ENCODE data around the gene PEX6.

PEX6 gene

GRCh38 chr6:42996513-42996912, 17.5 kb upstream of the PEX6 start:
- TF ChIP-seq, protein P1, sequence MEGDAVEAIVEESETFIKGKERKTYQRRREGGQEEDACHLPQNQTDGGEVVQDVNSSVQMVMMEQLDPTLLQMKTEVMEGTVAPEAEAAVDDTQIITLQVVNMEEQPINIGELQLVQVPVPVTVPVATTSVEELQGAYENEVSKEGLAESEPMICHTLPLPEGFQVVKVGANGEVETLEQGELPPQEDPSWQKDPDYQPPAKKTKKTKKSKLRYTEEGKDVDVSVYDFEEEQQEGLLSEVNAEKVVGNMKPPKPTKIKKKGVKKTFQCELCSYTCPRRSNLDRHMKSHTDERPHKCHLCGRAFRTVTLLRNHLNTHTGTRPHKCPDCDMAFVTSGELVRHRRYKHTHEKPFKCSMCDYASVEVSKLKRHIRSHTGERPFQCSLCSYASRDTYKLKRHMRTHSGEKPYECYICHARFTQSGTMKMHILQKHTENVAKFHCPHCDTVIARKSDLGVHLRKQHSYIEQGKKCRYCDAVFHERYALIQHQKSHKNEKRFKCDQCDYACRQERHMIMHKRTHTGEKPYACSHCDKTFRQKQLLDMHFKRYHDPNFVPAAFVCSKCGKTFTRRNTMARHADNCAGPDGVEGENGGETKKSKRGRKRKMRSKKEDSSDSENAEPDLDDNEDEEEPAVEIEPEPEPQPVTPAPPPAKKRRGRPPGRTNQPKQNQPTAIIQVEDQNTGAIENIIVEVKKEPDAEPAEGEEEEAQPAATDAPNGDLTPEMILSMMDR (IDR thresholded peaks at IDR 0.05; ENCODE audit: insufficient read depth, missing control alignments), result no peak
- no peak for FAIRE-seq
- no peak for DNase-seq (ENCODE audit: insufficient read length, low spot score)

- DNase-seq (ENCODE audit: insufficient read length, low spot score) (no peak), FAIRE-seq (no peak)
- TF ChIP-seq, protein P1 (IDR thresholded peaks at IDR 0.05; ENCODE audit: insufficient read depth, missing control alignments), result no peak
These were observed 14.5 kb upstream of the PEX6 start for GRCh38 chr6:42993445-42993844.

- FAIRE-seq (no peak), DNase-seq (ENCODE audit: insufficient read length, low spot score) (no peak)
- TF ChIP-seq, protein P1 (IDR thresholded peaks at IDR 0.05; ENCODE audit: insufficient read depth, missing control alignments), result no peak
These were observed 10.9 kb upstream of the PEX6 start for GRCh38 chr6:42989923-42990322.

GRCh38 chr6:42988486-42989020, 9.6 kb upstream of the PEX6 start:
- FAIRE-seq, result no peak
- TF ChIP-seq, protein P1 (IDR thresholded peaks at IDR 0.05; ENCODE audit: insufficient read depth, missing control alignments), result no peak
- DNase-seq (ENCODE audit: insufficient read length, low spot score), result no peak

DNA sequence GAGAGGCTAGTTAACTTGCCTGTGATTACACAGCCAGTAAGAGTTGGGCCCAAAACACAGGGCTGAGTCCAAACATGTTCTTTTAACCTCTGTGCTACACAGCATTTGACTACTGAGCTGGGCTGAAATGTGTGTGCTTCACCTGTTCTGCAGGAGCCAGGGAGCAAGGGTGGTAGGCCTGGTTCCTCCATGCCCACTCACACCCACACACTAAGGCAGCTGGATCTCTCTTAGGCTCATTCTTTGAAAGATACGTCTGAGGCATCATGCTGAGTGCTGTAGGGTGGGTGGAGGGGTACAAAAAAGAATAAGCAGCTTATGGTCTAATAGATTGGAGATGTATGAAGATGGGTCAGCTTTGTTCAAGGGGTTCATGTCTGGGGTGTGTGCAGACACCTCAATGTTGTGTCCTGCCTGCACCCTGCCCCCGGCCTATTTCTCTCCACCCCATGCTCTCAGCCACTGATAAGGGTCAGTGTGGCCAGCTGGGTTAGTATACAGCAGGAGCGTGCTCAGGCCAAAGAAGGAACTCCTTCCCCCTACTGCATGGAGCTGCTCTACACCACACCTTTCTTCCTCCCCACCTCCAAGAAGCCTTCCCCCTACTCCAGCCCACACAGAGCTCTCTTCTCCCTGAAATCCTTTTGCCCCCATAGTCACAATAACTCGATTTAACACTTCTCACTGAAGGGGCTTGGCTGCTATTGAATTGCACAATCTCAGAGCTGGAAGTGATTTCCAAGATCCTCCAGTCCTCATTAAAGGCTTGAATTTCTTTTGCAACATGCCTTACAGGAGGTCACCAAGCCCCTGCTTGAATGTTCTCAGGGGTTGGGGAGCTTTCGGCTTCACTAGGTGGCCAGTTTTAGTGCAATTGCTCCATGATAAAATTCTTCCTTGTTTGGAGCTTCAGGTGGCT, 8.8 kb upstream of the PEX6 start:
- TF ChIP-seq, protein P1 (IDR thresholded peaks at IDR 0.05; ENCODE audit: insufficient read depth, missing control alignments), result no peak
- DNase-seq (ENCODE audit: insufficient read length, low spot score) (no peak), FAIRE-seq (no peak)

DNA sequence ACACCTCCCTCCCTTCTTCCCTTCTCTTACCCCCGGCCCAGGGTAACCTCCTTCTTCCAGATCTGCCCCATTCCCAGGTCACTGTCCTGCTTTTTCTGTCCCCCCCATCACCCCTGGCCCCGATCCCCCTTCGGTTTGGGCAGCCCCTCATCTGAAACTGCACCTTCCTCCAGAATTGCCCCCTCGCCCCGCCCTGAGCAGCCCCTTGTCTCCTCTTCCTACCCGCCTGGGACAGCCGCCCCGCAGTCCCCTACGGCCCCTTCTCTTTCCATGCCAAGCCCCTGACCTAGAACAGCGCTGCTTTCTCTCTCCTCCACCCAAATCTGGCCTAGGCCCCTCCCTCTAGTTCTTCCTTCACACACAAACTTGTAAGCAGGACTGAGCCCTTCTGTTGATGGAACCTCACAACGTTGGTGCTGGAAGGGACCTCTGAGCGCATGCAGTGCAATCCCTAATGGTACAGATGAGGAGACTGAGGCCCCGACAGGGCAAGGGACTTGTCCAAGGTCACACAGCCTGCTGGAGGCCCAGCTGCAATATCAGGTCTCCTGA, 6.0 kb upstream of the PEX6 start:
- FAIRE-seq, result no peak
- TF ChIP-seq, protein P1 (IDR thresholded peaks at IDR 0.05; ENCODE audit: insufficient read depth, missing control alignments), result no peak
- DNase-seq (ENCODE audit: insufficient read length, low spot score), result no peak
